ENCODE measurements around the gene CPT1C.

Gene CPT1C

DNA sequence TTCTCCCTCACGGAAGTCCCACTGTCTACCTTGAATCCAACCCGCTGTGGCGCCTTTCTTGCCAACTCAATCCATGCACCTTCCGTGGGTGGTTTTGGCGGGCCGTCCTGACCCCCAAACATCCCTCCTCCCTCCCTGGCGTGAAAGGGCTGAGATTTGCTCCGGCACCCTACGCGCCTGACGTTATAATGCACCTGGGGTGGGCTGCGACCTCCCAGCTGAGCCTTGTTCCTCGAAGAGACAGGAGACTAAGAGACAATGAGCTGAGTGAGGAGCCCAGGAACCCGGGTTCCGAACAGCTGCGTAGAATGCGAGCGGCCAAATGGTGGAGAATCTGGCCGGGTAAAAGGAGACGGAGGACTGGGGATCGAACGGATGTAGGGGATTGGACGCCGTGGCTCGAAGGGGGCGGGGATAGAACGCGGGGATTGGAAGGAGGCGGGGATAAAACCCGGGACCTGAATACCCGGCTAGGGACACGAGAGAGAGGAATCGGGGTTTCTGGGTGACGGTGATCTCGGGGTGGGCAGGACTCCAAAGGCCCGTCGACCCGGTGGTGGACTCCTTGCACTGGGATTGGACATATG lies at the start of gene CPT1C:
TSS of gene CPT1C (plus strand) at position 461 of the 587 bp plus-strand sequence. CDS start 1,137 bp downstream, outside the sequence.
- DNase-seq (ENCODE audit: low spot score) = peak; percentile 92

DNA sequence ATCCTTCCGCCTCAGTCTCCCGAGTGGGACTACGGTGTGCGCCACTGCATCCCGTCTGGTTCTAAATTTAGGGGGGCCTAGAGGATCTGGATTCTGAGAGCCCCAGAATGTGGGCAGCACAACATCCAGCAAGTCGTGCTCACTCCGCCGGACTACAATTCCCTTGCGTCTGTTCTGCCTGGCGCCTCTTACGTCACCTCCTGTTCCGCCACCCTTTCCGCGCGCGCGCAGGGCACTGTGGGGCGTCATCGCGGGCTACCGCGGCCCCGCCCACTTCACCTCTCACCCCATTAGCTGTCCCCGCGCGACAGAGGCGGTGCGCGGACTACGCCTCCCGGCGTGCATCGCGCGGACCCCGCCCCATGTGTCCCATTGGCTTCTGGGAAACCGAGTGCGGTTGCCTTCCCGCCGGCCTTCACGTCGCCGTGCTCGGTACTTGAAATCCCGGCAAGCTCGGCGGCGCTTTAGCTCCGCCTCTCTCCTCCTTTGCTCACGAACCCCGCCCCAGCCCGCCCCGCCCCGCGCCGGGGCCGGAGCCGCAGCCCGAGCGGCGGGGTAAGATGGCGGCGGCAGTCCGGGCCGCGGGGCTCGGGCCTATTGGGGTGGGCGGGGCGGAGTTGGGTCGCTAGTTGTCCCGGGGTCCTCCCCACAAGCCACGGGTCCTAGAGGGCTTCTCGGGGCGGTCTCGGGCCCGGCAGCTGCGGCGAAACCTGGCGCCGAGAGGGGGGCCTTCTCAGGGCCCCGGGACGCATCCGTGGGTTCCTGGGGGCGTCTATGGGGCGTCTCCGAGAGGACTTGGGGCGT lies 49.0 kb upstream of the CPT1C start, which contains the start of gene SCAF1:
TSS of gene SCAF1 (plus strand) at position 522 of the 804 bp plus-strand sequence. CDS start 2,818 bp downstream, outside the sequence.
- DNase-seq (ENCODE audit: low spot score) = peak; percentile 97

DNA sequence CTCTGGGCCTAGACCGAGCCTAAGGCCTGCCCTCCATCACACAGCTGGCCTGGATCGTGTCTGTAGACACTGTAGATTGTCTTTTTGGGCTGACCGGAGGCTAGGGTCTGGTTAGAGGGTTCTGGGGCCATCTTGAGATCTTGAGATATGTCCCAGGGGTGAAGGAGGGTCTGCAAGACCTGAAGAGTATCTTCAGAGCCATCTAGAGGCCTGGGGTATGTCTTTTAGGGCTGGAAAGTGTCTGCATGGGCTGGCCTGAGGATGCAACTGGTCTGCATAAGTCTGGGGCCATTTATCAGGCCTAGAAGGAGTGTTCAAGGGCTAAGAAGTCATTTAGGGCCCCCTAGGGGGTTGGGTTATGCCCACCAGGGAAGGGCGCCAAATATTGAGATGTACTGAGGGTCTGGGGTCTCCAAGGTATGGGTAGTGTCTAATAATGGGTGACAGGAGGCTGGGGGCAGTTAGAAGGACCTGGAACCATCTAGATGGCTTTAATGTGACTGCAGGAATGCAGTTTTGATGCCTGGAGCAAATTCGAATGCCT lies 48.4 kb upstream of the CPT1C start:
- DNase-seq (ENCODE audit: low spot score) = no peak

DNA sequence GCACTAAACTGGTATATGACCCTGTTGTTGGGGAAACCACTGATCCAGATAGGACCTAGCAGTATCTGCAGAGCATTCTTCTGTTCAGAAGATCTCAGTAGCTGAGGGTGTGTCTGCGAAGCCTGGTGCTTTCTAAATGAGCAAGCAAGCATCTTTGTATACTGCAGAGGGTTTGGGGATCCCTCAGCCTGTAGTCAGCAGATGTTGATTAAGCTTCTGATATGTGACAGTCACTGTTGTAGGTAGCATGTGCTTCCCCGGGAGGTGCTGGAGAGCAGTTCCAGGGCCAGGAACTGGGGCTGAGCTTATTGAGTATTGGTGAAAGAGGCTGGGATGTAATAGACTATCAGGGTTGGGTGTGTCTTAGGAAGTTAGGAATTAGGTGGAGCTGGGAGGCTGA lies 47.5 kb upstream of the CPT1C start:
- no peak for DNase-seq (ENCODE audit: low spot score)

DNA sequence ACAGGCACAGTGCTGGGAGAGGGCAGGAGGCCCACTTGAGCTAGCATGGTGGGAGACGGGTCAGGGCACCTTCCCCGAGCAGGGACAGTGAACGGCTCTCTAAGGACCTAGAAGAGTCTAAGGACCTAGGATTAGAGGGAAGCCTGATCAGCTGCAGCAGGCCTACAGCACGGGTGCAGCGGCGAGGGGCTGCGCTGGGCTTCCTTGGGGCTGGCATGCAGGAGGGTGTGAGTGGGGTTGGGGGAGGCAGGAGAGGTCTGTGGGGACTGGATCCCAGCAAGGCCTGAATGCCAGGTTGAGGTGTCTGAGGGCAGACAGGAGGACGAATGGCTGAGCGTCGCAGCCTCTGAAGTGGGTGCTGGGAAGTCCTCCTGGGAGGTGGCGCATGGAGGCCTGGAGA lies 45.3 kb upstream of the CPT1C start:
- DNase-seq (ENCODE audit: low spot score) = no peak

DNA sequence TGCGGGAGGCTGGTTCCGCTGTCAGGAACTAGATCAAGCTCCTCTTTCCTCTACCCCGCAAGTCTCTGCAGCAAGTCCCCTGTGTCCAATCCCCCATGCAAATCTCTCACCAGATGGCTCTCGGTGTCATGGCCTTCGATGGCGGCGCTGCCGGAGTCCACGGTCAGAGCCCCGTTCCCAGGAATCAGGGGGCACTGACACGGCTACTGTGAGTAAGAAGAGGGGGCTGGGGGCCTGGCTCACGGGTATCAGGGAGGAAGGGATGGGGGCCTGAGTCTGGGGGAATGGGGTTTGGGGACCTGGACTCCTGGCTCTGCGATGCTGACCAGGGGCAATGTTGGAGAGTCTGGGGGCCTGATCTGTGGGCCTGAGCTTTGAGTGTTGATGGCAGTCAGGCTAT lies 44.9 kb upstream of the CPT1C start:
- no peak for DNase-seq (ENCODE audit: low spot score)

DNA sequence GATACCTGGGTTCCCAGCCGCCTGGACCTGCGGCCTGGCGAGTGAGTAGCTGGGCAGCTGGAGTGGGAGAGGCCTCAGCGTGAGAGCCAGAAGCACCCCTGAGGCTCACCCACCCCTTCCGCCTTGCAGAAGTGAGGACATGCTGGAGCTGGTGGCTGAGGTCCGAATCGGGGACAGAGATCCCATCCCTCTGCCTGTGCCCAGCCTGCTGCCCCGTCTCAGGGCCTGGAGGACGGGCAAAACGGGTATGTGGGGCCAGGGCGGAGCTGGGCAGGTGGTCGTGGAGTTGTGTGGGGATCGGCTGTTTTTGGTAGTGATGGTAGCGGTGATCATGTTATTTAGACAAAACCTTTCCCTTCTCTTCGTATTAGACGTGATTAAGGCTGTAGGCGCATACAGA lies 44.3 kb upstream of the CPT1C start:
- no peak for DNase-seq (ENCODE audit: low spot score)

DNA sequence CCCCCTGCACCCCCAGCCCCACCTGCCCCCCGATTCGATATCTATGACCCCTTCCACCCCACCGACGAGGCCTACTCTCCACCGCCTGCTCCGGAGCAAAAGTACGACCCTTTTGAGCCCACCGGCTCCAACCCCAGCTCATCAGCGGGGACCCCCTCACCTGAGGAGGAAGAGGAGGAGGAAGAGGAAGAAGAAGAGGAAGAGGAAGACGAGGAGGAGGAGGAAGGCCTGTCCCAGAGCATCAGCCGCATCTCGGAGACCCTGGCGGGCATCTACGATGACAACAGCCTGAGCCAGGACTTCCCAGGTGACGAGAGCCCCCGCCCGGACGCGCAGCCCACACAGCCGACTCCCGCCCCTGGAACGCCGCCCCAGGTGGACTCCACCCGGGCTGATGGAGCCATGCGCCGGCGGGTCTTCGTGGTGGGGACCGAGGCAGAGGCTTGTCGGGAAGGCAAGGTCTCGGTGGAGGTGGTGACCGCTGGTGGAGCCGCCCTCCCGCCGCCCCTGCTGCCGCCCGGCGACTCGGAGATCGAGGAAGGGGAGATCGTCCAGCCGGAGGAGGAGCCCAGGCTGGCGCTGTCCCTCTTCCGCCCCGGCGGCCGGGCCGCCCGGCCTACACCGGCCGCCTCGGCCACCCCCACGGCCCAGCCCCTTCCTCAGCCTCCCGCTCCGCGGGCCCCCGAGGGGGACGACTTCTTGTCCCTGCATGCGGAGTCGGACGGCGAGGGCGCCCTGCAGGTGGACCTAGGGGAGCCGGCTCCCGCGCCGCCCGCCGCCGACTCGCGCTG lies 39.7 kb upstream of the CPT1C start:
- no peak for DNase-seq (ENCODE audit: low spot score)

DNA sequence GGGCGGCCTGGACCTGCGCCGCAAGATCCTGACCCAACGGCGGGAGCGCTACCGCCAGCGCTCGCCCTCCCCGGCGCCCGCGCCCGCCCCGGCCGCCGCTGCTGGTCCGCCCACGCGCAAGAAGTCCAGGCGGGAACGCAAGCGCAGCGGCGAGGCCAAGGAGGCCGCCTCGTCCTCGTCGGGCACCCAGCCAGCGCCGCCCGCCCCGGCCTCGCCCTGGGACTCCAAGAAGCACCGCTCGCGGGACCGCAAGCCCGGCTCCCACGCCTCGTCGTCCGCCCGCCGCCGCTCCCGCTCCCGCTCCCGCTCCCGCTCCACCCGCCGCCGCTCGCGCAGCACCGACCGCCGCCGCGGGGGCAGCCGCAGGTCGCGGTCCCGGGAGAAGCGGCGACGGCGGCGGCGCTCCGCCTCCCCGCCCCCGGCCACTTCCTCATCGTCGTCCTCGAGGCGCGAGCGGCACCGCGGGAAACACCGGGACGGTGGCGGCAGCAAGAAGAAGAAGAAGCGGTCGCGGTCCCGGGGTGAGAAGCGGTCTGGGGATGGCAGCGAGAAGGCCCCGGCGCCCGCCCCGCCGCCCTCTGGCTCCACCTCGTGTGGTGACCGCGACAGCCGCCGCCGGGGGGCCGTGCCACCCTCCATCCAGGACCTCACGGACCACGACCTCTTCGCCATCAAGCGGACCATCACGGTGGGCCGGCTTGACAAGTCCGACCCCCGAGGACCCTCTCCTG lies 38.9 kb upstream of the CPT1C start:
- DNase-seq (ENCODE audit: low spot score) = no peak

DNA sequence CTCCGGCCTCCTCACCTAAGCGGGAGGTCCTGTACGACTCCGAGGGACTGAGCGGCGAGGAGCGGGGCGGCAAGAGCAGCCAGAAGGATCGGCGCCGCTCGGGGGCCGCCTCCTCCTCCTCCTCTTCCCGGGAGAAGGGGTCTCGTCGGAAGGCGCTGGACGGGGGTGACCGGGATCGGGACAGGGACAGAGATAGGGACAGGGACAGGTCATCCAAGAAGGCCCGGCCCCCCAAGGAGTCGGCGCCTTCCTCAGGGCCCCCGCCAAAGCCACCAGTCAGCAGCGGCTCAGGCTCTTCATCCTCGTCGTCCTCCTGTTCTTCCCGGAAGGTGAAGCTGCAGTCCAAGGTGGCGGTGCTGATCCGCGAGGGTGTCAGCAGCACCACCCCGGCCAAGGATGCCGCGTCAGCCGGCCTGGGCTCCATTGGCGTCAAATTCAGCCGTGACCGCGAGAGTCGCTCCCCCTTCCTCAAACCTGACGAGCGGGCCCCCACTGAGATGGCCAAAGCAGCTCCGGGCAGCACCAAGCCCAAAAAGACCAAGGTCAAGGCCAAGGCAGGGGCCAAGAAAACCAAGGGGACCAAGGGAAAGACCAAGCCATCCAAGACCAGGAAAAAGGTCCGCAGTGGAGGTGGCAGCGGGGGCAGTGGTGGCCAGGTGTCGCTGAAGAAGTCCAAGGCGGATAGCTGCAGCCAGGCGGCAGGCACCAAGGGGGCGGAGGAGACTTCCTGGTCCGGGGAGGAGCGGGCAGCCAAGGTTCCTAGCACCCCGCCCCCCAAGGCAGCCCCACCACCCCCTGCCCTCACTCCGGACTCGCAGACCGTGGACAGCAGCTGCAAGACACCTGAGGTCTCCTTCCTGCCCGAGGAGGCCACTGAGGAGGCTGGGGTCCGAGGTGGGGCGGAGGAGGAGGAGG lies 38.1 kb upstream of the CPT1C start:
- DNase-seq (ENCODE audit: low spot score) = no peak

DNA sequence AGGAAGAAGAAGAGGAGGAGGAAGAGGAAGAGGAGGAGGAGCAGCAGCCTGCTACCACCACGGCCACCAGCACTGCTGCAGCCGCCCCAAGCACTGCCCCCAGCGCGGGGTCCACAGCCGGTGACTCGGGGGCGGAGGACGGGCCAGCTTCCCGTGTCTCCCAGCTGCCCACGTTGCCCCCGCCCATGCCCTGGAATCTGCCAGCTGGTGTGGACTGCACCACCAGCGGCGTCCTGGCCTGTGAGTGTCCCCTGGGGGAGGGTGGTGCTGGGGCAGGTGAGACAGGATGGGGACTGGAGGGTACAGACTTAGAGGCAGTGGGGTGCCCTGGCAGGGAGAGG lies 37.5 kb upstream of the CPT1C start:
- DNase-seq (ENCODE audit: low spot score) = no peak

DNA sequence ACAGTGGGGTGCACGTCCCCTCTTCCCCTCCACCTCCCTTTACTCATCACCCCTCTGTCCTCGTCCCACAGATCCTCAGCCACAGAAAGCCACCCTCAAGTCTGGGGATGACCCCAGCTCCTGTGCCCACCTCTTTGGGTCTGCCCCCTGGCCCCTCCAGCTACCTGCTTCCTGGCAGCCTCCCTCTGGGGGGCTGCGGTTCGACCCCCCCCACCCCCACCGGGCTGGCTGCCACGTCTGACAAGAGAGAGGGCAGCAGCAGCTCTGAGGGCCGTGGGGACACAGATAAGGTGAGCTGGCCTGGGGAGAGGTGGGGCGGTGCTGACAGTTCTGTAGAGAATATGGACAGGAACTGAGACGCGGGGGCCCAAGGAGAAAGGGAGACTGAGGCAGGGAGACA lies 36.3 kb upstream of the CPT1C start:
- no peak for DNase-seq (ENCODE audit: low spot score)

DNA sequence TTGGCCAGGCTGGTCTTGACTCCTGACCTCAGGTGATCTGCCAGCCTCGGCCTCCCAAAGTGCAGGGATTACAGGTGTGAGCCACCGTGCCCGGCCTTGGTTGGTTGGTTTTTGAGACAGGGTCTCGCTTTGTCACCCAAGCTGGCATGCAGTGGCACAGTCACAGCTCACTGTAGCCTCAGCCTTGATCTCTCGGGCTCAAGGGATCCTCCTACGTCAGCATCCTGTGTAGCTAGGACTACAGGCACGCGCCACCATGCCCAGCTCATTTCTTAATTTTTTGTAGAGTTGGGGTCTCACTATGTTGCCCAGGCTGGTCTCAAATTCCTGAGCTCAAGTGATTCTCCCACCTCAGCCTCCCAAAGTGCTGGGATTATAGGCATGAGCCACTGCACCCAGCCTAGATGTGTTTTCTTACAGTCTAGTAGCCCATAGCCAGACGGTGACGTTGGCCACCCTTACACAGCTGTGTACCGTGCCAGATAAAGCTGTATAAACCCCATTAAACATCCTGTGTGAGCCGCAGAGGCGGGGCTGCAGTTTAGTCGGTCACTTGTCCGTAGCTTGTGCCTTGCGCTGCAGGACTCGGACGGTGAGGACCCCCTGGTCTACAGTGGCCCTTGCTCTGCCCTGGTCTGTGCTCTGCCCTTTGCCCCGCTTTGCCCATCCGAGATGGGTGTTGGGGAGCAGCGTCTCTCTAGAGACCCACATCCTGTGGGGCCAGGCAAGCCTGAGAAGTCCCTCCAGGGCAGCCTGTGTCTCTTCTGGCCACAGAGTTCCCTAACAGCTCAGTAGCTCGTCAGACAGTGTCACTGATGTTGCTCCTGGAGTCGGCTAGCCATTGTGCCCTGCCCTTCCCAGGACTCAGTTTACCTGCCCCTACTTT lies 35.1 kb upstream of the CPT1C start:
- no peak for DNase-seq (ENCODE audit: low spot score)

DNA sequence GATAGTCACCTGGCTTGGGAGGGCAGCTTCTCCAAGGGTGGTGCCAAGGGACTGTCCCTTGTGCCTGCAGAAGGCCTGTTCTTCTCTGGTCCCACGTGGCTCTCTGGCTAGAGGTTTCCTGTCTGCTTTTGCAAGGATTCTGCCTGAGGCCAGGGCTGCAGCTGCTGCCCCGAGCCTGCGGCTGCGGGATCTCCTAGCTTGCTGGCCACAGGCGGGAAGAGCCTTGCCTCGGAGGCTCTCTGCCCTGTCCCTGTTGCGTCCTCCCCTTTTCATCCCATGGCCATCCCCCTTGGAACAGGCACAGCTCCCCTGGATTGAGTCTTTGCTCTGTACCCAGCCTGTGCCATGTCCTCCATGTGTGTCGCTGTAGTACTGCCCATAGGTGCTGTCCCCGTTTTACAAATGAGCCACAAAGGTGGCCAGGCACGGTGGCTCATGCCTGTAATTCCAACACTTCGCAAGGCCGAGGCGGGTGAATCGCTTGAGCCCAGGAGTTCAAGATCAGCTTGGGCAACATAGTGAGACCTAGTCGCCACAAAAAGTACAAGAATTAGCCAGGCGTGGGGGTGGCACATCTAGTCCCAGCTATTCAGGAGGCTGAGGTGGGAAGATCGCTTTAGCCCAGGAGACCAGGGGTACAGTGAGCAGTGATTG lies 34.3 kb upstream of the CPT1C start:
- DNase-seq (ENCODE audit: low spot score) = no peak

DNA sequence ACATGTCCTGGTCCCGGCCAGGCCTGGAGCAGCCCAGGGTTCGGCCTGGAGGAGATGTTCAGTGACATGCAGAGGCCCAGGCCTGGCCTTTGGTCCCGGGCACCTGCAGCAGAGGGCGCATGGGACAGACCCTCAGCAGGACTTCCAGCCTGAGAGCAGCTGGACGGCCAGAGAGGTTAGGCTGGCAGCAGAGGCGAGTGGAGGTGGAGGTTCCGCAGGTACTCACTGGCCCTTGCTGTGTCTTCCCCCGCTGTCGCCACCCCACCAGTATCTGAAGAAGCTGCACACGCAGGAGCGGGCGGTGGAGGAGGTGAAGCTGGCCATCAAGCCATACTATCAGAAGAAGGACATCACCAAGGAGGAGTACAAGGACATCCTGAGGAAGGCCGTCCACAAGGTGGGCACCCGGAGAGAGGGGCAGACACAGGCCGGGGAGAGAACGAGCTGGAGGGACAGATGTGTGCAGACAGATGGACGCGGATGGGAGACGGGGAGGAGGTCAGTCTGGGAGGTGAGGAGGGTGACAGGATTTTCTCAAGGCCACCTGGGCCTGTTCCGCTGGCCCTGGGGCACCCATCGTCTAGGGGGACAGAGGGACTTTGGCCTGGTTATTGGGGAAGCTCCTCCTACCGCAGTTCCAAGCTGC lies 33.3 kb upstream of the CPT1C start:
- no peak for DNase-seq (ENCODE audit: low spot score)

DNA sequence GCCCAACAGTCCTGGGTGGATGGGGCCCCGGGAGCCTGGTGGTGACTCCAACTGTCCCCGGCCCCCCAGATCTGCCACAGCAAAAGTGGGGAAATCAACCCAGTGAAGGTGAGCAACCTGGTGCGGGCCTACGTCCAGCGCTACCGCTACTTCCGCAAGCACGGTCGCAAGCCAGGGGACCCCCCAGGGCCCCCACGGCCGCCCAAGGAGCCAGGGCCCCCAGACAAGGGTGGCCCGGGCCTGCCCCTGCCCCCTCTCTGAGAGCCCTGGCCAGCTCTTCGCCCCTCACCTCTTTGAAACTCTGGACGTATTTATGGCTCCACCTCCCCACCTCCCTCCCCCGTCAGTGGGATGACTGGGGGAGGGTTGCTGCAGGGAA lies 32.8 kb upstream of the CPT1C start:
- no peak for DNase-seq (ENCODE audit: low spot score)

DNA sequence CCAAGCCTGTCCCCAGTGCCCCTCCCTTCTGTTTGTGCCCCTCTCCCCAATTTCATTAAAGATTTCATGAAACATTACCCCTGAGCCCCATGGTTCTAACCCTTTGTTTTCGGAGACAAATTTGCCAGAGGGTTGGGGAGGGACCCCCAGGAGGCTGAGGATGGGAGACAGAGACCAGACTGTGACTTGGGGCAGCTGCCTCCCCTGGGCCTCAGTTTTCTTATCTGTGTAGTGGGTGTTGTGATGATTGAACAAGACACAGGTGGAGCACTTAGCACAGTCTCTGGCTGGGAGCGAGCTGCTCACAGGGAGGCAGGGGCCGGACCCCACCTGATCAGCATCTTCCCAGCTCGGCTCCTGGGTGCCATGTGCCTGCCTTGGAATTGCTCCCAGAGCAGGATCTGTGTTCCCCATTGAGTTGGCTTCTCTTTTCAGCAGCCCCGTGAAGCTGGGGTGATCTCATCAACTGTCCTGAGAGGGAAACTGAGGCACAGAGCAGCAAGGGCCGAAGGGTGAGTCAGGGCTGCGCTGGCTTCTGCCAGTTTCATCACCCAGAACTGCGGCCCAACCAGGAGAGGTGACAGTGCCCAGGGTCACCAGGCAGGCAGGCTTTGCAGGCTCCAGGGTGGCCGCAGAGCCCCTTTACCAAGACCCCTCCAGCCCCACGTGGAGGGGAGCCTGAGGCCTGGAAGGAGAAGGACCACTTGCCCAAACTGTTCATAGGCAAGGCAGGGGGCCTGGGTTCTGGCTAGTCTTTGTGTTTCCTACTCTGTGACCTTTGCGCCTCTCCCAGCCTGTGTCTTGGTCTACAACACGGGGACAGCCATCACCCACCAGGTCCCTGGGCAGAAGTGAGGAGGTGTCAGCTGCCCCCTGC lies 32.1 kb upstream of the CPT1C start:
- no peak for DNase-seq (ENCODE audit: low spot score)

Data from GM03348 (cell line).